Activated CD4-positive, alpha-beta T cell treated with anti-CD3 and anti-CD28 coated beads, Interleukin-2, amount 50 U/mL, for 1 hour (primary cell): ENCODE results near the gene SPATA31C1.

ENCODE experiments used
- DNase-seq: peaks from one replicate; pipeline ENCODE4 v3.0.0-alpha.2; 2020

Gene SPATA31C1

GRCh38 chr9:87944096-87944495 is 26.3 kb downstream of the SPATA31C1 start:
- DNase-seq = no peak

- no peak for DNase-seq
These were observed 26.9 kb downstream of the SPATA31C1 start for GRCh38 chr9:87944682-87945081.

GRCh38 chr9:87950296-87950695 is 32.5 kb downstream of the SPATA31C1 start:
- DNase-seq = no peak

GRCh38 chr9:87950765-87951488 is 33.2 kb downstream of the SPATA31C1 start:
- DNase-seq = no peak

- DNase-seq = no peak
These were observed 36.5 kb downstream of the SPATA31C1 start for GRCh38 chr9:87954230-87954629.

GRCh38 chr9:87957839-87958238 is 40.1 kb downstream of the SPATA31C1 start:
- DNase-seq = no peak

GRCh38 chr9:87958591-87958990 is 40.8 kb downstream of the SPATA31C1 start:
- DNase-seq = no peak

- DNase-seq = no peak
These were observed 42.3 kb downstream of the SPATA31C1 start for GRCh38 chr9:87959916-87960581.

GRCh38 chr9:87963770-87964169 is 46.0 kb downstream of the SPATA31C1 start:
- DNase-seq = no peak

GRCh38 chr9:87964826-87965225 is 47.1 kb downstream of the SPATA31C1 start:
- no peak for DNase-seq

- DNase-seq = no peak
These were observed 50.4 kb downstream of the SPATA31C1 start for GRCh38 chr9:87968155-87968554.

GRCh38 chr9:87970602-87971001 is 52.8 kb downstream of the SPATA31C1 start:
- DNase-seq = no peak

- DNase-seq = no peak
These were observed 55.4 kb downstream of the SPATA31C1 start for GRCh38 chr9:87973122-87973521.
